Measurements from ENCODE around the gene RNF208. TPM values are rescaled to one million over a fixed set of nuclear protein-coding genes. Genes with fewer than 3 reads are reported as not detected.

RNF208 gene
- total RNA-seq, 4 donors from 2014 or later = 1.2 to 4.2 (median 2.4) TPM

- Histone ChIP-seq H3K9me3 (no peaks in the 10 kb centered on the region), H3K27ac (replicated peaks in 1 of 4) (no peak overlapping the region), H3K27me3 (peaks cover 0 to 78% (median 45%) of the 10 kb centered on the region in 4 donors), H3K4me3 (no peak overlapping the region), H3K36me3 (no peaks in the 10 kb centered on the region), H3K4me1 (peaks cover 19 to 38% (median 27%) of the 10 kb centered on the region in 4 donors)
- TF ChIP-seq EP300 (IDR thresholded peaks at IDR 0.05) (no peak), POLR2A (IDR thresholded peaks at IDR 0.05; ENCODE audit: low read depth) (no peak), POLR2AphosphoS5 (IDR thresholded peaks at IDR 0.05) (no peak)
- TF ChIP-seq, protein P1, sequence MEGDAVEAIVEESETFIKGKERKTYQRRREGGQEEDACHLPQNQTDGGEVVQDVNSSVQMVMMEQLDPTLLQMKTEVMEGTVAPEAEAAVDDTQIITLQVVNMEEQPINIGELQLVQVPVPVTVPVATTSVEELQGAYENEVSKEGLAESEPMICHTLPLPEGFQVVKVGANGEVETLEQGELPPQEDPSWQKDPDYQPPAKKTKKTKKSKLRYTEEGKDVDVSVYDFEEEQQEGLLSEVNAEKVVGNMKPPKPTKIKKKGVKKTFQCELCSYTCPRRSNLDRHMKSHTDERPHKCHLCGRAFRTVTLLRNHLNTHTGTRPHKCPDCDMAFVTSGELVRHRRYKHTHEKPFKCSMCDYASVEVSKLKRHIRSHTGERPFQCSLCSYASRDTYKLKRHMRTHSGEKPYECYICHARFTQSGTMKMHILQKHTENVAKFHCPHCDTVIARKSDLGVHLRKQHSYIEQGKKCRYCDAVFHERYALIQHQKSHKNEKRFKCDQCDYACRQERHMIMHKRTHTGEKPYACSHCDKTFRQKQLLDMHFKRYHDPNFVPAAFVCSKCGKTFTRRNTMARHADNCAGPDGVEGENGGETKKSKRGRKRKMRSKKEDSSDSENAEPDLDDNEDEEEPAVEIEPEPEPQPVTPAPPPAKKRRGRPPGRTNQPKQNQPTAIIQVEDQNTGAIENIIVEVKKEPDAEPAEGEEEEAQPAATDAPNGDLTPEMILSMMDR (IDR thresholded peaks at IDR 0.05) = no peak
- intact Hi-C loops (cut with DNase I) = no loop called here
- DNase-seq (ENCODE audit: extremely low spot score) = no peak
- 56% methylated on average over 9 of the region's 24 CpGs for WGBS
Observed at GRCh38 chr9:137232510-137232909, 10.5 kb upstream of the RNF208 start.

- no peak for TF ChIP-seq POLR2A (IDR thresholded peaks at IDR 0.05; ENCODE audit: low read depth)
- TF ChIP-seq EP300 (IDR thresholded peaks at IDR 0.05) = no peak
- TF ChIP-seq, protein P1 (IDR thresholded peaks at IDR 0.05) = no peak
- no peak for TF ChIP-seq POLR2AphosphoS5 (IDR thresholded peaks at IDR 0.05)
- intact Hi-C loops (cut with DNase I) = no loop called here
- Histone ChIP-seq H3K27me3 (peaks cover 0 to 82% (median 47%) of the 10 kb centered on the region in 4 donors), H3K4me1 (peaks cover 16 to 38% (median 28%) of the 10 kb centered on the region in 4 donors), H3K27ac (replicated peaks in 1 of 4) (no peak overlapping the region), H3K9me3 (no peaks in the 10 kb centered on the region), H3K36me3 (no peaks in the 10 kb centered on the region), H3K4me3 (no peak overlapping the region)
- WGBS = 40% methylated on average over 2 of the region's 10 CpGs
- DNase-seq (ENCODE audit: extremely low spot score) = no peak
Observed at GRCh38 chr9:137232101-137232500, 10.1 kb upstream of the RNF208 start.

GRCh38 chr9:137231372-137232039, 9.5 kb upstream of the RNF208 start:
- DNase-seq (ENCODE audit: extremely low spot score) = no peak
- H3K9me3 ChIP-seq = no peaks in the 10 kb centered on the region
- H3K4me3 ChIP-seq = no peak overlapping the region
- no peak overlapping the region for H3K27ac ChIP-seq (replicated peaks in 1 of 4)
- peaks cover 0 to 88% (median 48%) of the 10 kb centered on the region in 4 donors for H3K27me3 ChIP-seq
- H3K4me1 ChIP-seq = peaks cover 10 to 33% (median 24%) of the 10 kb centered on the region in 4 donors
- no peaks in the 10 kb centered on the region for H3K36me3 ChIP-seq
- TF ChIP-seq POLR2AphosphoS5 (IDR thresholded peaks at IDR 0.05) = no peak
- TF ChIP-seq, protein P1 (IDR thresholded peaks at IDR 0.05) = no peak
- TF ChIP-seq POLR2A (IDR thresholded peaks at IDR 0.05; ENCODE audit: low read depth) = no peak
- TF ChIP-seq EP300 (IDR thresholded peaks at IDR 0.05) = no peak
- WGBS = 89% methylated on average over 17 of the region's 23 CpGs
- intact Hi-C loops (cut with DNase I) = no loop called here

- no peaks in the 10 kb centered on the region for H3K9me3 ChIP-seq
- peaks cover 3 to 26% (median 17%) of the 10 kb centered on the region in 4 donors for H3K4me1 ChIP-seq
- no peak for DNase-seq (ENCODE audit: extremely low spot score)
- WGBS = 73% methylated on average over 2 of the region's 14 CpGs
- no peaks in the 10 kb centered on the region for H3K36me3 ChIP-seq
- intact Hi-C loops (cut with DNase I) = no loop called here
- no peak within 1 kb of the TSS for H3K4me3 ChIP-seq
- H3K27ac ChIP-seq (replicated peaks in 1 of 4) = no peak within 1 kb of the TSS
- H3K27me3 ChIP-seq = peaks cover 0 to 88% (median 48%) of the 10 kb centered on the region in 4 donors
- TF ChIP-seq EP300 (IDR thresholded peaks at IDR 0.05) (no peak), POLR2A (IDR thresholded peaks at IDR 0.05; ENCODE audit: low read depth) (no peak), POLR2AphosphoS5 (IDR thresholded peaks at IDR 0.05) (no peak)
- TF ChIP-seq, protein P1 (IDR thresholded peaks at IDR 0.05) = no peak
Observed at GRCh38 chr9:137230705-137231371, 8.8 kb upstream of the RNF208 start, which contains the start of gene SLC34A3. TSS of gene SLC34A3 (plus strand) at chr9:137230901. CDS start at chr9:137231703, 802 bp downstream.

Measured in esophagus muscularis mucosa (tissue), 4 donors.